Osteoblast (primary cell): ENCODE data around the gene CD9. TPM values are rescaled to one million over a fixed set of nuclear protein-coding genes. Genes with fewer than 3 reads are reported as not detected.

Experiments
- DNase-seq: peaks from one replicate; pipeline ENCODE4 v3.0.0; 2011; ENCODE audit warnings: low spot score, mixed read lengths; ENCODE audit not compliant: insufficient read length; ENCODE audit errors: missing footprints
- H2AFZ ChIP-seq: 2 replicates; pipeline ENCODE4 v1.6.0; 2011; ENCODE audit warnings: mild to moderate bottlenecking, low read length
- H3K27ac ChIP-seq: 2 replicates; pipeline ENCODE4 v1.5.1; 2011; ENCODE audit warnings: mild to moderate bottlenecking, low read depth, low read length, moderate library complexity
- H3K27me3 ChIP-seq: 2 replicates; pipeline ENCODE4 v1.6.0; 2012; ENCODE audit warnings: mild to moderate bottlenecking, control low read depth, inconsistent platforms, low read length, moderate library complexity; ENCODE audit not compliant: insufficient read depth
- H3K36me3 ChIP-seq: 2 replicates; pipeline ENCODE4 v1.5.1; 2011; ENCODE audit warnings: mild to moderate bottlenecking, low read length, control low read depth, moderate library complexity; ENCODE audit not compliant: insufficient read depth
- H3K4me1 ChIP-seq: 2 replicates; pipeline ENCODE4 v1.5.1; 2011; ENCODE audit warnings: mild to moderate bottlenecking, low read length, control low read depth, moderate library complexity; ENCODE audit not compliant: insufficient read depth
- H3K4me2 ChIP-seq: 2 replicates; pipeline ENCODE4 v1.6.0; 2011; ENCODE audit warnings: mild to moderate bottlenecking, low read length; ENCODE audit not compliant: insufficient read depth
- H3K4me3 ChIP-seq: fragments of 200-600 bp; sonication (generic); 3 replicates; pipeline ENCODE4 v1.5.1; 2012; ENCODE audit warnings: mild to moderate bottlenecking, low read length, inconsistent platforms; ENCODE audit not compliant: insufficient read depth
- H3K79me2 ChIP-seq: 2 replicates; pipeline ENCODE4 v1.6.0; 2012; ENCODE audit warnings: mild to moderate bottlenecking, low read length, control low read depth, inconsistent platforms; ENCODE audit not compliant: insufficient read depth
- H3K9me3 ChIP-seq: 2 replicates; pipeline ENCODE4 v1.5.1; 2011; ENCODE audit warnings: low read depth, low read length, control low read depth
- H4K20me1 ChIP-seq: 2 replicates; pipeline ENCODE4 v1.6.0; 2012; ENCODE audit warnings: mild to moderate bottlenecking, low read length, control low read depth; ENCODE audit not compliant: insufficient read depth
- total RNA-seq: library from RNA; depleted of rRNA; stranded (reverse); fragments of >200 nt; gene quantifications from 2 replicates; pipeline ENCODE4 v1.2.3, GENCODE V29; 2012
- TF ChIP-seq, protein P1 (sequence below): IDR thresholded peaks from 2 replicates; pipeline ENCODE4 v1.5.1; 2011; ENCODE audit warnings: mild to moderate bottlenecking, low read depth, low read length, moderate library complexity; ENCODE audit errors: extremely low read depth

Gene CD9
- total RNA-seq, 1 donor = 34.4 TPM

DNA sequence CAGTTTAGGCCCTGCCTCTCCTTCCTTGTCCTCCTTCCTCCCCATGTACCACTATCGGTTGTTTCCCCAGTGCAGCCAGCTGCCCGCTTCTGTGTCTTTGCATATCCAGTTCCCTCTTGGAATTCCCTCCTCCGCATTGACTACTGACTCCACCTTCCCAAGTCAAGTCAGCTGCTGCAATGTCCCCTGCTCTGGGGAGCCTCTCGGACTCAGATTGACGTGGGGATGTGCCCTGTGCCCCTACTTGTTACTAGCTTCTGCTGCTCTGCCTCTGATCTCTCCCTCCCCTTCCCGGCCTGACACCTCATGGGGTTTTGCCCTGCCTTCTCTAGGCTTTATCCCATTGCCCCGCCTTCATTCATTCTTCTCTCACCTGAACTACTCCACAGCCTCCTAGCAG is 2.1 kb upstream of the CD9 start:
- H4K20me1 ChIP-seq = no peaks in the 10 kb centered on the region
- no peaks in the 10 kb centered on the region for H3K79me2 ChIP-seq
- H3K4me2 ChIP-seq = no peak overlapping the region
- peaks cover 3% of the 10 kb centered on the region for H3K4me1 ChIP-seq
- no peak overlapping the region for H2AFZ ChIP-seq
- H3K4me3 ChIP-seq = no peak overlapping the region
- no peaks in the 10 kb centered on the region for H3K9me3 ChIP-seq
- peaks cover 29% of the 10 kb centered on the region for H3K27me3 ChIP-seq
- no peak overlapping the region for H3K27ac ChIP-seq
- H3K36me3 ChIP-seq = no peaks in the 10 kb centered on the region
- DNase-seq = no peak
- TF ChIP-seq, protein P1, sequence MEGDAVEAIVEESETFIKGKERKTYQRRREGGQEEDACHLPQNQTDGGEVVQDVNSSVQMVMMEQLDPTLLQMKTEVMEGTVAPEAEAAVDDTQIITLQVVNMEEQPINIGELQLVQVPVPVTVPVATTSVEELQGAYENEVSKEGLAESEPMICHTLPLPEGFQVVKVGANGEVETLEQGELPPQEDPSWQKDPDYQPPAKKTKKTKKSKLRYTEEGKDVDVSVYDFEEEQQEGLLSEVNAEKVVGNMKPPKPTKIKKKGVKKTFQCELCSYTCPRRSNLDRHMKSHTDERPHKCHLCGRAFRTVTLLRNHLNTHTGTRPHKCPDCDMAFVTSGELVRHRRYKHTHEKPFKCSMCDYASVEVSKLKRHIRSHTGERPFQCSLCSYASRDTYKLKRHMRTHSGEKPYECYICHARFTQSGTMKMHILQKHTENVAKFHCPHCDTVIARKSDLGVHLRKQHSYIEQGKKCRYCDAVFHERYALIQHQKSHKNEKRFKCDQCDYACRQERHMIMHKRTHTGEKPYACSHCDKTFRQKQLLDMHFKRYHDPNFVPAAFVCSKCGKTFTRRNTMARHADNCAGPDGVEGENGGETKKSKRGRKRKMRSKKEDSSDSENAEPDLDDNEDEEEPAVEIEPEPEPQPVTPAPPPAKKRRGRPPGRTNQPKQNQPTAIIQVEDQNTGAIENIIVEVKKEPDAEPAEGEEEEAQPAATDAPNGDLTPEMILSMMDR = no peak

DNA sequence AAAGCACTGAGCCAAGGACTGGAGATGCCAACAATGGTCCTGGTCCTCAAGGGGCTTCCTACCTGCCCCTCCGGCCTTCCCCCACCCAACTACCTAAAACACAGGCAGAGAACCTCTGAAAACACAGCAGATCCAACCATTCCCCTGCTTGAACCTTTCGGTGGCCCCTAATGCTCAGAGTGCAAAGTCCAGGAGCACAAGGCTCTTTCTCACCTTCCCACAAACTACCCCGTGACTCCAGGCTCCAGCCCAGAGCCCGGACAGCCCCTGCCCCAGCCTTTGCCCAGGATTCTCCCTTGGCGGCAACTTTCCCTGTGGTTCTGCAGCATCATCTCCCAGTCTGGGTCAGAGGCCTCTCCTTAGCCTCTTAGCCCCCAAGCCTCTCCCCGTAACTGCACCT is 1.6 kb upstream of the CD9 start:
- H3K4me3 ChIP-seq = no peak overlapping the region
- no peak overlapping the region for H2AFZ ChIP-seq
- H3K4me1 ChIP-seq = peaks cover 3% of the 10 kb centered on the region
- TF ChIP-seq, protein P1 = no peak
- no peak overlapping the region for H3K4me2 ChIP-seq
- H3K27ac ChIP-seq = no peak overlapping the region
- H3K9me3 ChIP-seq = no peaks in the 10 kb centered on the region
- no peaks in the 10 kb centered on the region for H3K36me3 ChIP-seq
- no peaks in the 10 kb centered on the region for H4K20me1 ChIP-seq
- no peaks in the 10 kb centered on the region for H3K79me2 ChIP-seq
- peaks cover 25% of the 10 kb centered on the region for H3K27me3 ChIP-seq
- no peak for DNase-seq

DNA sequence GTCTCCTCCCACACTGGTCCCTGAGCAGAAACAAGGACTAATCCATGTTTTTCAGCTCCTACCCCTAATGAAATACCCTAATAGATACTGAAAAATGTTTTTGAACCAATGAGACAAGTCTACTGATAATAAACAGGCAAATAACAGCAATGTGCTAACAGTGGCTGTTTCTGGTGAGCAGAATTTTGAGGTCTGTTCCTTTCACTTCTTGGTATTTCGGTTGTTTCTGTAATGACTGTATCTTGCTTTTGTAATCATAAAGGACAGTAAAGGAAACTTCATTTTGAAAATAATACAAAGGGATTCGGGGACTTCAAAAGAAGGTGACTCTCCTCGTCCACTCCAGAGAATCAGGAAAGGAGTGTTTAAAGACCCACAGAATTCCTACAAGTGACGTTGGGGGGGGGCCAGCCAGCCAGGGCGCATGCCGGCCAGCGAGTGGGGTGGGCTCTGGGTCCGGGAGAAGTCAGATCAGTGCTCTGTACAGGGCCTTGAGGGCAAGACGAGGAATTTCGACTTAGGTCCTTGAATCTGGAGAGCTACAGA is 1.1 kb upstream of the CD9 start:
- no peak overlapping the region for H2AFZ ChIP-seq
- no peak for DNase-seq
- H3K79me2 ChIP-seq = no peaks in the 10 kb centered on the region
- H3K4me2 ChIP-seq = peak overlapping the region; percentile 67
- H3K4me1 ChIP-seq = peaks cover 3% of the 10 kb centered on the region
- H3K27ac ChIP-seq = no peak overlapping the region
- H3K9me3 ChIP-seq = no peaks in the 10 kb centered on the region
- no peaks in the 10 kb centered on the region for H3K36me3 ChIP-seq
- TF ChIP-seq, protein P1 = no peak
- no peaks in the 10 kb centered on the region for H4K20me1 ChIP-seq
- H3K27me3 ChIP-seq = peaks cover 21% of the 10 kb centered on the region
- H3K4me3 ChIP-seq = no peak overlapping the region

DNA sequence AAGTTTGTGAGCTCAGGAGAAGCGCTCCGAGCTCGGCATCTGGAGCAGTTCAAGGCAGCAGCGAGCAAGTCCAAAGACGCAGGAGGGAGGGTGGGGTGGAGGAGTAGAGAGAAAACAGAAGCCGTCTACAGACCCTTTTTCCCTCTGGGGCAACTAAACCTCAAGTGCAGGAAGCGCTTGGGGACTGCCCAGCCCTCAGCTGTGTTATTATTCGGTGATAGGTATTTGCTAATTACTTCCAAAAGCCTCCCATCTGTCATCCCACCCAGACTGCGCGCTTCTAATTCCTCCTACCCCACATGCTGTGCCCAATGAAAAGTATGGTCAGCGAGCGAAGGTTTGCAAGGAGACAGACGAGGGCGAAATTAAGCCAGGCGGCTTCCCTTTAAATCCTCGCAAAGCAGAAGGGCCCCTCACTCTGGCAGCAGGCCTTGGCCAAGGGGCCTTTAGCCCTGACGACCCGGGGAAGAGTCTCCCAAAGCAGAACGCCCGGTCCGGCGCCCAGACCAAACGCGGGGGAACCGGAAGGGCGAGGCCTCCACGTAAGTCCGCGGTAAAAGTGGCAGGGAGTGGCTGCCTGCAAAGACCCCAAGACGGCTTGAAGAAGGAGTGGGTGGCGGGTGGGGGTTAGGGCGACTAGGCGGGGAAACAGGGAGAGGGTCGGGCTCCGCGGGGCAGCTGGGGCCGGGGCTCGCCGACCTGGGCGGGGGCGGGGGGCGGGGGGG is 507 bp upstream of the CD9 start:
- H3K4me2 ChIP-seq = peak overlapping the region; percentile 67
- peaks cover 3% of the 10 kb centered on the region for H3K4me1 ChIP-seq
- H3K27me3 ChIP-seq = peaks cover 21% of the 10 kb centered on the region
- peak overlapping the region; percentile 86 for H2AFZ ChIP-seq
- H3K4me3 ChIP-seq = peak overlapping the region; percentile 68
- no peaks in the 10 kb centered on the region for H3K36me3 ChIP-seq
- TF ChIP-seq, protein P1 = no peak
- H4K20me1 ChIP-seq = no peaks in the 10 kb centered on the region
- DNase-seq = no peak
- H3K9me3 ChIP-seq = no peaks in the 10 kb centered on the region
- no peaks in the 10 kb centered on the region for H3K79me2 ChIP-seq
- H3K27ac ChIP-seq = no peak overlapping the region
